ENCODE data around the gene DAAM2. TPM values are rescaled to one million over a fixed set of nuclear protein-coding genes. Genes with fewer than 3 reads are reported as not detected.

Gene DAAM2
- total RNA-seq, 1 experiment from 2014 or later, result not detected

GRCh38 chr6:39778581-39779255 is 13.5 kb upstream of the DAAM2 start:
- in situ Hi-C loops (cut with HindIII; ENCODE audit: low pct_unique_long_range_greater_than_20kb, low sequenced_read_pairs), result no loop called here
- no peak for DNase-seq (ENCODE audit: low read depth)

DNA sequence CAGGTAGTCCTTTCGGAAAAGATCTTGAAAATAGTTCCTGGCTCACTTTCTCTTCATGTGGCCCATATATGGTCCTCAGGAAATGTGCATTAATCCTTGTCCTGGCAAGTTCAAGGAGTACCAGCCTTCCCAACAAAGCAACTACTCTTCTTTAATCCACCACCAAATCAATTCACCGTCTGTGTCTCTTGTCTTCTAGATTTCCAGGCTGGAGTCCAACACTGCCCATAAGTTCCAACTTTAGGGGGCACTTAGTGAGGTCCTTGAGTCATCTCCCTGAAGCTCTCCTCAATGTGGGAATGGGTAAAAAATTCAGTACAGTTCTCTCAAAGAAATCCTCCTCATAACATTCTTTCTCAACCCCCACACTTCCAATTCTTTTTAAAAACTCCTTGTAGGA is 6.9 kb upstream of the DAAM2 start:
- in situ Hi-C loops (cut with HindIII; ENCODE audit: low pct_unique_long_range_greater_than_20kb, low sequenced_read_pairs), result no loop called here

GRCh38 chr6:39786649-39787048 is 5.5 kb upstream of the DAAM2 start:
- in situ Hi-C loops (cut with HindIII; ENCODE audit: low pct_unique_long_range_greater_than_20kb, low sequenced_read_pairs), result no loop called here
- DNase-seq (ENCODE audit: low read depth), result no peak

More for the DNA sequence above, 6.9 kb upstream of the DAAM2 start:
- DNase-seq (ENCODE audit: low read depth), result no peak

GRCh38 chr6:39787322-39787721 is 4.9 kb upstream of the DAAM2 start:
- no peak for DNase-seq (ENCODE audit: low read depth)
- in situ Hi-C loops (cut with HindIII; ENCODE audit: low pct_unique_long_range_greater_than_20kb, low sequenced_read_pairs), result no loop called here

GRCh38 chr6:39790772-39791171 is 1.4 kb upstream of the DAAM2 start:
- no peak for DNase-seq (ENCODE audit: low read depth)

DNA sequence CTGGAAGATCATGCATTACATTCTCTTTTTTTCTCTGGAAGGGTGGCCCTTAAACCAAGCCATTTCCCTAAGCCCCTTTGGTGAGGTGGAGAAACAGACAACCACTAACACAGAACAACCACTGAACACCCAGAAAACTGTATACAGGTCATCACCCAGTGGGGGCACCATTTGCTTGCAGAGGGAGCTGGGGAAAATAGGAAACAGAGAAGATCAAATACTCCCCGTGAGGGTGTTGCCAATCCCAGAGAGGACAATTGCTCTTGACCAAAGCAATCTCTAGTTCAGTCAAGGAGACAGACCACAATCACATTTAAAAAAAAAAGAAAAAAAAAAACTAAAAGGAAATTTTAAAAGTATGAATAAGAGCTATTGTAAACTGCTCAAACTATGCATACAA is 865 bp upstream of the DAAM2 start:
- DNase-seq (ENCODE audit: low read depth), result no peak
- in situ Hi-C loops (cut with HindIII; ENCODE audit: low pct_unique_long_range_greater_than_20kb, low sequenced_read_pairs), result no loop called here

More at GRCh38 chr6:39790772-39791171, 1.4 kb upstream of the DAAM2 start:
- in situ Hi-C loops (cut with HindIII; ENCODE audit: low pct_unique_long_range_greater_than_20kb, low sequenced_read_pairs), result no loop called here

- no peak for DNase-seq (ENCODE audit: low read depth)
- in situ Hi-C loops (cut with HindIII; ENCODE audit: low pct_unique_long_range_greater_than_20kb, low sequenced_read_pairs), result no loop called here
Measured at GRCh38 chr6:39792540-39793450, 619 bp downstream of the DAAM2 start.

DNA sequence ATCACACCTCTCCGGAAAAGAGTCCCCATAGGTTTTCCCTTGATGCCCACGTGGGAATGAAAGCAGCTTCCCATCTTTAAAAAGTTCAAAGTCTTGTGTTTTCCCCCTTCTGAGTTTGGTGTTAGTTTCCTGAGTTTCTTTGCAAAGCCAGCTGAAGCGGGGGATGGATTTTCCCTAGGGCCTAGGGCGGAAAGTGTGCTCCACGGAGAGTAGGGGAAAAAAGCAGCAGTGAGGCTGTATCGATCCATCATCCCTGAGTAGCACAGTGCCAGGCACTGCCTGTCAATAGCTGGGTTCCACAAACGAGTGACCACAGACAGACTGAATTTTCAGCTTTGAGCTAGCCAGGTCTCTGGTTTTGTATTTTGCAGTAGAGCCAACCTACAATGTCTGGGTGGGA is 1.3 kb downstream of the DAAM2 start:
- in situ Hi-C loops (cut with HindIII; ENCODE audit: low pct_unique_long_range_greater_than_20kb, low sequenced_read_pairs), result no loop called here
- DNase-seq (ENCODE audit: low read depth), result no peak

DNA sequence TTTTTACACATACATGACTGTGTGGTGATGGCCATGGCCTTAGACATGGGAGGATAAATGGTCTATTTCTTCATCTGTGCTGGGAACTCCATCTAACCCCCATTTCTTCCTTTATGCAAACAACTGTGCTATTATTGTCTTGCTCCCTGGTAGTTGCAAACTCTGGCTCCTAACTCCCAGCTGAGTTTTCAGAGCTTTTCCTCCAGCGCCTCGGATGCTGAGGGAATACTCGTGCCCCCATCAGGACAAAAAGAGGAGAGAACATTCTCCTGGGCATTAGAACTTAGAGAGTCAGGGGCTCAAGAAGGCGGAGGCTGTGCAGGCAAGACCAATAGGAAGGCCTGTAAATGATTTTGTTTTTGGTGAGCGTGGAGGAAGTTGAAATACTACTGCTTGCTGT is 2.1 kb downstream of the DAAM2 start:
- in situ Hi-C loops (cut with HindIII; ENCODE audit: low pct_unique_long_range_greater_than_20kb, low sequenced_read_pairs), result no loop called here
- DNase-seq (ENCODE audit: low read depth), result no peak

GRCh38 chr6:39797751-39798150 is 5.6 kb downstream of the DAAM2 start:
- no peak for DNase-seq (ENCODE audit: low read depth)
- in situ Hi-C loops (cut with HindIII; ENCODE audit: low pct_unique_long_range_greater_than_20kb, low sequenced_read_pairs), result no loop called here

GRCh38 chr6:39800034-39801032 is 8.2 kb downstream of the DAAM2 start:
- DNase-seq (ENCODE audit: low read depth), result no peak
- in situ Hi-C loops (cut with HindIII; ENCODE audit: low pct_unique_long_range_greater_than_20kb, low sequenced_read_pairs), result no loop called here

GRCh38 chr6:39801456-39802251 is 9.5 kb downstream of the DAAM2 start:
- no peak for DNase-seq (ENCODE audit: low read depth)
- in situ Hi-C loops (cut with HindIII; ENCODE audit: low pct_unique_long_range_greater_than_20kb, low sequenced_read_pairs), result no loop called here

DNA sequence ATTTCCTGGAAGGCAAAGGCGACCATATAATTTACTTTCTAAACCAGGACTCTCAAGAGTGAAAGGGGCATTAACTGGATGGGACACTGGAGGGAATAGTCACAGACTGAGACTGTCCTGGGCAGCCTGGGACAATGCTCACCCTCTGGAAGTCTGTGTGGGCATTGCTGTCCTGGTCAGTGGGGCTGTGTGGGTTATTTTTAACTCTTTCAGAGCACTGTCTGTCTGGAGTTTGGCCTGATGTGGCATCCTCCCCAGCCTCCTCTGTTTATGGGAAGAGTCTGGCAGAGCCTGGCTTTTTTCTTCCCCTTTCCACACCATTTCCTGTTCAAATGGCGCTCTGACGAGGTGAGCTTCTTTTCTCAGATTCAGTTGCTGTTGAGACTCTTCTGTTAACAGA is 11.7 kb downstream of the DAAM2 start:
- in situ Hi-C loops (cut with HindIII; ENCODE audit: low pct_unique_long_range_greater_than_20kb, low sequenced_read_pairs), result no loop called here
- DNase-seq (ENCODE audit: low read depth), result no peak

GRCh38 chr6:39804466-39805065 is 12.4 kb downstream of the DAAM2 start:
- no peak for DNase-seq (ENCODE audit: low read depth)
- in situ Hi-C loops (cut with HindIII; ENCODE audit: low pct_unique_long_range_greater_than_20kb, low sequenced_read_pairs), result no loop called here

DNA sequence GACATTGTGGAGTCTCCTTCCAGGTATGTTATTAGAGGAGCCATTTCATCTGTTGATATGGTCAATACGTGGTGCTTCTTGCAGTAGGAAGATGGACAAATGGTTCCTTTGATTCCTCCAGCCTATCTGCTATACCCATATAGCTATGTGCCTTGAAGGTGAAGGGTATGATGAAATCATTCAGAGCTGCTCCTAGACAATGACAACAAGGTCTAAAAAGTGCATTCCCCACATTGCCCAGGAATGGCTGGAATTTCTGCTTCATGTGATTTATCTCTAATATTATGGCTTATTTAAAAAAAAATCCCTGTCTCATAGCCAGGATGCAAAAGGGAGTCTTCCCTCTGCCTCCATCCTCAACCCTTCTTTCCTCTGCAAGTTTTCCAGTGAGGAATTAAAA is 14.1 kb downstream of the DAAM2 start:
- no peak for DNase-seq (ENCODE audit: low read depth)
- in situ Hi-C loops (cut with HindIII; ENCODE audit: low pct_unique_long_range_greater_than_20kb, low sequenced_read_pairs), result no loop called here

DNA sequence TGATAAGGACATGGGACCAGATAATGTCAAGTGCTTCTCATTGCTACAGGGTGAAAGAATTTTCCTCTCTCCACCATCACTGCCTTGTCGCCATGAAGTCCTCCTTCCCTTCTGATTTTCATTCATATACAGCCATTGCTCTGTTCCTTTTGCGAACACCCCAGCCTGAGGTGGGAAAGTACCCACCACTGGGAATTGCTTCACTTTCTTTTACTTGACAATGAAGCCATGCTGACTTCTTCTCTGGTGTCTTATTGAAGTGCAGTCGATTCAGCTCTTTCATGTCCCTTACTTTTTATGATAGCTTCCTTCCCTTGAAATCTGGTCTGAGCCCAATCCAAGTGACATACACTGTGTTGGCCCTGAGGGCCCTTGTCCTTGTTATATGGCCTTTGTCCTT is 16.2 kb downstream of the DAAM2 start:
- no peak for DNase-seq (ENCODE audit: low read depth)
- in situ Hi-C loops (cut with HindIII; ENCODE audit: low pct_unique_long_range_greater_than_20kb, low sequenced_read_pairs), result no loop called here

- in situ Hi-C loops (cut with HindIII; ENCODE audit: low pct_unique_long_range_greater_than_20kb, low sequenced_read_pairs), result no loop called here
Measured at GRCh38 chr6:39808964-39809363, 16.8 kb downstream of the DAAM2 start.

More at GRCh38 chr6:39808964-39809363, 16.8 kb downstream of the DAAM2 start:
- DNase-seq (ENCODE audit: low read depth), result no peak
